ENCODE data around the gene ZNF664. TPM values are rescaled to one million over a fixed set of nuclear protein-coding genes. Genes with fewer than 3 reads are reported as not detected.

The ZNF664 gene
- total RNA-seq, 4 donors from 2014 or later: 53.7 to 78.0 (median 73.3) TPM

DNA sequence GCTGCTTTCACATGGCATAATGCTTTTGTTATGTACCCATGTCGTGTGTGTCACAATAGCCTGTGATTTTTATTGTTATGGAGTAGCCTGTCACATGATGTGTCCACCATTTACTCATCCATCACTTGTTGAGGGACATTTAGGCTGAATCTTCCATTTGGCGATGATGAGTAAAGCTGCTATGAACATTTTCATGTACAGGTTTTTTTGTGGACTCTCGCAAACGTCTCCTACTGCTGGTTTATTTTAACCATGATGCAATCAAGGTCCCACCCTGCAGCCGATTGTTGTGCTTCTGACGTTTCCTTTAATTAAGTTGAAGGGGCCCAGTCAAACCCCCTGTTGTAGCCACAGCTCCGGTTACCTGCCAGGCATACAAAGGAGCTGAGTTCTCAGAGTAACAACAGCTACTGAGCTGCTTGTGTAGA is 63.2 kb downstream of the ZNF664 start:
- no peak overlapping the region for H3K27ac ChIP-seq
- H3K27me3 ChIP-seq: no peaks in the 10 kb centered on the region
- no peak overlapping the region for H3K4me3 ChIP-seq
- TF ChIP-seq, protein P1, sequence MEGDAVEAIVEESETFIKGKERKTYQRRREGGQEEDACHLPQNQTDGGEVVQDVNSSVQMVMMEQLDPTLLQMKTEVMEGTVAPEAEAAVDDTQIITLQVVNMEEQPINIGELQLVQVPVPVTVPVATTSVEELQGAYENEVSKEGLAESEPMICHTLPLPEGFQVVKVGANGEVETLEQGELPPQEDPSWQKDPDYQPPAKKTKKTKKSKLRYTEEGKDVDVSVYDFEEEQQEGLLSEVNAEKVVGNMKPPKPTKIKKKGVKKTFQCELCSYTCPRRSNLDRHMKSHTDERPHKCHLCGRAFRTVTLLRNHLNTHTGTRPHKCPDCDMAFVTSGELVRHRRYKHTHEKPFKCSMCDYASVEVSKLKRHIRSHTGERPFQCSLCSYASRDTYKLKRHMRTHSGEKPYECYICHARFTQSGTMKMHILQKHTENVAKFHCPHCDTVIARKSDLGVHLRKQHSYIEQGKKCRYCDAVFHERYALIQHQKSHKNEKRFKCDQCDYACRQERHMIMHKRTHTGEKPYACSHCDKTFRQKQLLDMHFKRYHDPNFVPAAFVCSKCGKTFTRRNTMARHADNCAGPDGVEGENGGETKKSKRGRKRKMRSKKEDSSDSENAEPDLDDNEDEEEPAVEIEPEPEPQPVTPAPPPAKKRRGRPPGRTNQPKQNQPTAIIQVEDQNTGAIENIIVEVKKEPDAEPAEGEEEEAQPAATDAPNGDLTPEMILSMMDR (IDR thresholded peaks at IDR 0.05): no peak
- TF ChIP-seq EP300 (IDR thresholded peaks at IDR 0.05) (no peak), POLR2A (IDR thresholded peaks at IDR 0.05) (no peak)
- H3K4me1 ChIP-seq: peaks cover 0 to 18% (median 5%) of the 10 kb centered on the region in 4 donors
- 51 to 52% methylated on average over 7 of the region's 7 CpGs for WGBS, 2 donors
- DNase-seq (ENCODE audit: low spot score in 2 of 2): no peak
- no peaks in the 10 kb centered on the region for H3K9me3 ChIP-seq
- no peaks in the 10 kb centered on the region for H3K36me3 ChIP-seq

DNA sequence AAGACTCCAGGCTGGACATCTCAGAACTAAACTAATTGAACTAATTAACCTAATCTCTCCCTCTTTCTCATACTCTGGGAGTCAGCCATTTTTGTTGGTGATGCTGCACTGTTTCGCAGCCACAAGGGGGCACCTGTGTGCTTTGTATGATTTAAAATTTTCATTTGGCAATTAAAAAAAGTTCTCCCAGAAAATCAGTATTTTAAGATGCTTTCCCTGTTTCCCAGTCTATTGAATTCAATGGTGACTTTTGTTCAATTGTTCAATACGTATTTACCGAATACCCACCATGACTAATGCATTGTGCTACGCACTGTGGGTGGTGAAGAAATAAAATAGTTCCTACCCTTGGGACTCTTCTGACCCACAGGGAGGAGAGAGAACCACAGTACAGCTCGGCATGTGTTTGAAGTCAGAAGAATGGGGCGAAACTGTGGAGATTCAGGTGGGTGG is 63.7 kb downstream of the ZNF664 start:
- no peaks in the 10 kb centered on the region for H3K36me3 ChIP-seq
- TF ChIP-seq, protein P1 (IDR thresholded peaks at IDR 0.05): peak; percentile 84 to 93 (median 88)
- TF ChIP-seq EP300 (IDR thresholded peaks at IDR 0.05) (no peak), POLR2A (IDR thresholded peaks at IDR 0.05) (no peak)
- peak in 1 of 2 donors; percentile 58 for DNase-seq (ENCODE audit: low spot score in 2 of 2)
- H3K4me3 ChIP-seq: no peak overlapping the region
- no peaks in the 10 kb centered on the region for H3K9me3 ChIP-seq
- WGBS, 2 donors: 12 to 14% methylated on average over 6 of the region's 6 CpGs
- peak overlapping the region in 1 of 4 donors; percentile 47 for H3K27ac ChIP-seq
- H3K4me1 ChIP-seq: peaks cover 0 to 18% (median 5%) of the 10 kb centered on the region in 4 donors
- no peaks in the 10 kb centered on the region for H3K27me3 ChIP-seq

DNA sequence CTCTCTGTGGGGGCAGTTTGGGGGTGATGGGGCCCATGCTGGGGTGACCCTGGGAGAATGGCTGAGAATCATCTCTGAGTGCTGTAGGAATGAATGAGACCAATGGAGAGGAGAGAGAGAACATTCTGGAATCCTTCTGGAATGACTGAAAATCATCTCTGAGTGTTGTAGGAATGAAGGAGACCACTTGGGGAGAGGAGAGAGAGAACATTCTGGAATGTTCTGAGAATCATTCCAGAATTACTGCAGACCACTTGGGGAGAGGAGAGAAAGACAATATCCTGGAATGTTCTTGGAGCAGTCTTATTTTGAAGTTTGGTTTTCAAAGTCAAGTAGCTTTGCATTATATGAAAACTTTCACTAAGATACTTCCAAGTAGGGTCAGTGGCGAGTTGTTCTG is 64.3 kb downstream of the ZNF664 start:
- WGBS, 2 donors: 93 to 100% methylated on average over 1 of the region's 1 CpG
- H3K36me3 ChIP-seq: no peaks in the 10 kb centered on the region
- DNase-seq (ENCODE audit: low spot score in 2 of 2): no peak
- H3K9me3 ChIP-seq: no peaks in the 10 kb centered on the region
- TF ChIP-seq EP300 (IDR thresholded peaks at IDR 0.05) (no peak), POLR2A (IDR thresholded peaks at IDR 0.05) (no peak)
- TF ChIP-seq, protein P1 (IDR thresholded peaks at IDR 0.05): no peak
- no peak overlapping the region for H3K4me3 ChIP-seq
- H3K27ac ChIP-seq: peak overlapping the region in 1 of 4 donors; percentile 47
- no peaks in the 10 kb centered on the region for H3K27me3 ChIP-seq
- peaks cover 0 to 13% (median 2%) of the 10 kb centered on the region in 4 donors for H3K4me1 ChIP-seq

DNA sequence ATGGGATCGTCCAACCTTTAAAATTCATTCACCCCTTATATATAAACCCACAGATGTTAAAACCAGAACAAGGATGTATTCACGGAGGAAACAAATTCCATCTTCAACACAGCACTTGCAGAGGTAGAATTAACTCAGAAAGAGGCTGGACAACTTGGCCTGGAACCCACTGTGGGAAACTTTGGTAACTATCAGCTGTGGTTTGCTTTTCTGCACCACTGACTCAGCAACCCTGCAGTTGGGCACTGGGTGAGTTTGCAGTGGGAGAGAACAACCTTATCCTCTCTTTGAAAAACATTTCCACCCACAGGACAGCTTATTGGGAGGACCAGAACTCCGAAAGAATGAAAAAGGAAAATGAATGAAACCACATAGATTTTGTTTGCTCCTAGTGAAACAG is 66.3 kb downstream of the ZNF664 start:
- H3K27ac ChIP-seq: peak overlapping the region in 1 of 4 donors; percentile 50
- TF ChIP-seq, protein P1 (IDR thresholded peaks at IDR 0.05): no peak
- TF ChIP-seq POLR2A (IDR thresholded peaks at IDR 0.05) (no peak), EP300 (IDR thresholded peaks at IDR 0.05) (no peak)
- WGBS, 2 donors: 30 to 32% methylated on average over 3 of the region's 3 CpGs
- no peak overlapping the region for H3K4me3 ChIP-seq
- DNase-seq (ENCODE audit: low spot score in 2 of 2): no peak
- peaks cover 0 to 13% (median 2%) of the 10 kb centered on the region in 4 donors for H3K4me1 ChIP-seq
- no peaks in the 10 kb centered on the region for H3K36me3 ChIP-seq
- H3K27me3 ChIP-seq: no peaks in the 10 kb centered on the region
- no peaks in the 10 kb centered on the region for H3K9me3 ChIP-seq

DNA sequence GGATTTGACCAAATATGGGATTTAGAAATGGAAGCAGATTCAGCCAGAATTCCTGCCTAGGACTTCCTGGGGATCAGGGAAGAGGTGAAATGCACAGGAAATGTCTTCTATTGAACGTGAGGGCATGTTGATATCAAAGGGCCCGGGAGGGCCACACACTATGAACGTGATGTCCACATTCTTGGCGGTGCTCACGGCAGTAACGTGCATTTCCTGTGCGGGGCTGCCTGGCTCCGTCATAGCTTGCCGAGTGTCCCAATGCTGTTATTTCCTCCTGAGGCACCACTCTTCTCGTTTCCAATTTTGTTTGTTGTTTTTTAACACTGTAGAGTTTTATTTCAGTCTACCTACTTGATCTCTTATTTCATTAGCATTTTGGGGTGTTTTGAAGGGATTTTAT is 67.3 kb downstream of the ZNF664 start:
- peaks cover 0 to 20% (median 2%) of the 10 kb centered on the region in 4 donors for H3K4me1 ChIP-seq
- H3K27me3 ChIP-seq: no peaks in the 10 kb centered on the region
- H3K36me3 ChIP-seq: no peaks in the 10 kb centered on the region
- 53 to 70% methylated on average over 10 of the region's 10 CpGs for WGBS, 2 donors
- no peak overlapping the region for H3K27ac ChIP-seq
- H3K4me3 ChIP-seq: no peak overlapping the region
- DNase-seq (ENCODE audit: low spot score in 2 of 2): no peak
- TF ChIP-seq, protein P1 (IDR thresholded peaks at IDR 0.05): no peak
- TF ChIP-seq EP300 (IDR thresholded peaks at IDR 0.05): no peak
- no peak for TF ChIP-seq POLR2A (IDR thresholded peaks at IDR 0.05)
- H3K9me3 ChIP-seq: no peaks in the 10 kb centered on the region

Data from tibial nerve (tissue), 4 donors.